ENCODE results near the gene NRG4. TPM values are rescaled to one million over a fixed set of nuclear protein-coding genes. Genes with fewer than 3 reads are reported as not detected.

NRG4 gene
- total RNA-seq, 1 donor from 2014 or later: 8.7 TPM

DNA sequence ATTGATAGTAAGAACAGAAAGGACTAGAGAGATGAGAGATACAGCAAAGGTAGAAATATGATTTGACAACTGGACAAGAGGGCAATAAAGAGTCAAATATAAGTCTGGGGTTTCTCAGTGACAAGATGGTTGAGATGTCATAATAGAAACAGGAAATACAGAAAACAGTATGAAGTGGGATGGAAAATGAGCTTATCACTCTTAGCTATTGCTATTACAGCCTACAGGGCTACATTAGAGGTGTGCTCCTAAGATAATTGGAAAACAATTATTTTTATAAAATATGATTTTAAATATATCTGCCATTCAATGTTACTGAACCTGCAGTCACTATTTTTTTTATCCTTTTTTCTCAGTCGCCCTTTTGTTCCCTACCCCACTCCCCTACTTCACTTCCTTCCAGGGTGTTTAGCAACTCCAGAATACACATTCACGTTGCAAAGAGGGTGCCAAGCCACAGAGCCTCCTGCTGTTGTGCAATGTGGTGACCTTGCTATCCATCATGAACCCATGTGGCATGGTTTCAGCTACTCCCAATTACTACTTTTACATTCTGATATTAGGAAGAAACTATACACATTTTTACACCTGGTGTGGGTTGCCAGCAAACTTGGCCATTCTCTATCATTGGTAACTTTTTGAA lies 6.0 kb downstream of the NRG4 start:
- DNase-seq (ENCODE audit: low spot score in 2 of 2, unreplicated experiment in 2 of 2): no peak
- Mint-ChIP-seq H3K4me3 (no peak overlapping the region), H3K9me3 (peaks cover 20% of the 10 kb centered on the region), H3K36me3 (peaks cover 22% of the 10 kb centered on the region), H3K27ac (no peak overlapping the region), H3K4me1 (peaks cover 11% of the 10 kb centered on the region), H3K27me3 (ENCODE audit: low read depth) (no peaks in the 10 kb centered on the region)
- TF ChIP-seq, protein P1, sequence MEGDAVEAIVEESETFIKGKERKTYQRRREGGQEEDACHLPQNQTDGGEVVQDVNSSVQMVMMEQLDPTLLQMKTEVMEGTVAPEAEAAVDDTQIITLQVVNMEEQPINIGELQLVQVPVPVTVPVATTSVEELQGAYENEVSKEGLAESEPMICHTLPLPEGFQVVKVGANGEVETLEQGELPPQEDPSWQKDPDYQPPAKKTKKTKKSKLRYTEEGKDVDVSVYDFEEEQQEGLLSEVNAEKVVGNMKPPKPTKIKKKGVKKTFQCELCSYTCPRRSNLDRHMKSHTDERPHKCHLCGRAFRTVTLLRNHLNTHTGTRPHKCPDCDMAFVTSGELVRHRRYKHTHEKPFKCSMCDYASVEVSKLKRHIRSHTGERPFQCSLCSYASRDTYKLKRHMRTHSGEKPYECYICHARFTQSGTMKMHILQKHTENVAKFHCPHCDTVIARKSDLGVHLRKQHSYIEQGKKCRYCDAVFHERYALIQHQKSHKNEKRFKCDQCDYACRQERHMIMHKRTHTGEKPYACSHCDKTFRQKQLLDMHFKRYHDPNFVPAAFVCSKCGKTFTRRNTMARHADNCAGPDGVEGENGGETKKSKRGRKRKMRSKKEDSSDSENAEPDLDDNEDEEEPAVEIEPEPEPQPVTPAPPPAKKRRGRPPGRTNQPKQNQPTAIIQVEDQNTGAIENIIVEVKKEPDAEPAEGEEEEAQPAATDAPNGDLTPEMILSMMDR (IDR thresholded peaks at IDR 0.05; ENCODE audit: unreplicated experiment): no peak

DNA sequence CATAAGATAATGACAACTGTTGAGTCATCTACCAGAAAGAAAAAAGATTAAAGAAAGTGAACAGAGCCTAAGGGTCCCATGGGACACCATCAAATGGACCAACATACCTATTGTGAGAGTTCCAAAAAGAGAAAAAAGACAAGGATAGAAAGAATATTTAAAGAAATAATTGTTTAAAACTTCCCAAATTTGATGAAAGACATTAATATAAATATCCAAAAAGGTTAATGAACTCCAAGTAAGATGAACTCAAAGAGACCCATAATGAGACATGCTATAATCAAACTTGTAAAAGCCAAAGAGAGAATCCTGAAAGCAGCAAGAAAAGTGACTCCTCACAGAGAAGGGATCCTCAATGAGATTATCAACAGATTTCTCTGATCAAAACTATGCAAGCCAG lies 8.9 kb downstream of the NRG4 start:
- Mint-ChIP-seq H3K36me3 (peaks cover 22% of the 10 kb centered on the region), H3K4me1 (no peaks in the 10 kb centered on the region), H3K27me3 (ENCODE audit: low read depth) (no peaks in the 10 kb centered on the region), H3K9me3 (peaks cover 20% of the 10 kb centered on the region), H3K27ac (no peak overlapping the region), H3K4me3 (no peak overlapping the region)
- TF ChIP-seq, protein P1 (IDR thresholded peaks at IDR 0.05; ENCODE audit: unreplicated experiment): no peak
- no peak for DNase-seq (ENCODE audit: low spot score in 2 of 2, unreplicated experiment in 2 of 2)

DNA sequence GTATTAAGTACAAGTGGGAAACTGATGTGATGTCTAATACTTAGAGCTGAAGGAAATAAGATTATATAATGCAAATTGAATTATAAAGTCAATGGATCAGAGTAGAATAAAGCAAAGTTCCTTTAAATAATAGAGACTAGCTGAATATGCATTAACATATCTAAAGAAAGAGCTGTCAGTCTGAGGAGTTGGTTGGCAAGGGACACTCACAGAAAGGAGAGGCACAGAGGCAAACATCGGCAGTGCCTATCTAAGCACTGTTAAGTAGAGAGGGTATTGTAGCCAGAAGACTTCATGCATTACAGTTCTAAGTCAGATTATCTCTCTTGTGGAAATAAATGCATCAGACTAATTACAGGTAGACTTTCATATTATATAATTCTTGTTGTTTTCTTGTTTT lies 16.6 kb downstream of the NRG4 start:
- TF ChIP-seq, protein P1 (IDR thresholded peaks at IDR 0.05; ENCODE audit: unreplicated experiment): no peak
- Mint-ChIP-seq H3K9me3 (peaks cover 25% of the 10 kb centered on the region), H3K27ac (no peak overlapping the region), H3K36me3 (peaks cover 21% of the 10 kb centered on the region), H3K4me1 (no peaks in the 10 kb centered on the region), H3K27me3 (ENCODE audit: low read depth) (no peaks in the 10 kb centered on the region), H3K4me3 (no peak overlapping the region)
- no peak for DNase-seq (ENCODE audit: low spot score in 2 of 2, unreplicated experiment in 2 of 2)

DNA sequence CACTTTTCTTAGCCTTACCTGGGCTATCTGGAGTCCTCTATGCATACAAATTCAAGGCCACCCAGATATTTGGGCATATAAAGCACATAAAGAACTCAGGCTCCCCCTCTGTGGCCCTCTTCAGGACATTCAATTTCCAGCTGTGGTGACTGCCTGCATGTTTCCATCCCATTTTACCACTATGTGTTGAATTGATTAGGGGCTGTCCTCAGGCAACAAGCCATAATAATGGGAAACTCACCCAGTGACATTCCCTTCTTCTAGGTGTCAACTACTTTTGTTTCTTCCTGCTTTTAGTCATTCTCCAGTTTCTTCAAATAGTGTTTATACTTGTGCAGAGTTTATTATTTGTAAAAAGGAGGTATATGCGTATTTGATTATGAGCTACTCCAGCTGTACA lies 18.0 kb downstream of the NRG4 start:
- Mint-ChIP-seq H3K27me3 (ENCODE audit: low read depth) (no peaks in the 10 kb centered on the region), H3K4me1 (peaks cover 10% of the 10 kb centered on the region), H3K27ac (no peak overlapping the region), H3K36me3 (peaks cover 21% of the 10 kb centered on the region), H3K9me3 (peaks cover 25% of the 10 kb centered on the region), H3K4me3 (no peak overlapping the region)
- no peak for DNase-seq (ENCODE audit: low spot score in 2 of 2, unreplicated experiment in 2 of 2)
- TF ChIP-seq, protein P1 (IDR thresholded peaks at IDR 0.05; ENCODE audit: unreplicated experiment): no peak

DNA sequence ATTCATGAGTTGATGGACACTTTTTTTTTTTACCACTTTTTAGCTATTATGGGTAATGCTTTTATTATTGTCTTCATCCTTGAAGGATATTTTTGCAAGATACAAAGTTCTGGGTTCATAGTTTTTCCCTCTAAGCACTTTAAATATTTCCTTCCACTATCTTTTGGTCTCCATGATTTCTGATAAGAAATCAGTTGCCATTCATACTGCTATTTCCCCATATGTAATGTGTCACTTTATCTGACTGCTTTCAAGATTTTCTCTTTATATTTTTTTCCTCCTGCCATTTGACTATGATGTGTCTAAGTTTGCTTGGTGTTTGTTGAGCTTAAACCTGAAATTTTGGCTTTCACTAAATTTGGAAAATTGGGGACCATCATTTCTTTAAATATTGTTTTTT lies 19.3 kb downstream of the NRG4 start:
- Mint-ChIP-seq H3K36me3 (peaks cover 21% of the 10 kb centered on the region), H3K27me3 (ENCODE audit: low read depth) (no peaks in the 10 kb centered on the region), H3K27ac (no peak overlapping the region), H3K9me3 (peaks cover 25% of the 10 kb centered on the region), H3K4me3 (no peak overlapping the region), H3K4me1 (peaks cover 15% of the 10 kb centered on the region)
- DNase-seq (ENCODE audit: low spot score in 2 of 2, unreplicated experiment in 2 of 2): no peak
- TF ChIP-seq, protein P1 (IDR thresholded peaks at IDR 0.05; ENCODE audit: unreplicated experiment): no peak
